ENCODE measurements around the gene PKNOX2. TPM values are rescaled to one million over a fixed set of nuclear protein-coding genes. Genes with fewer than 3 reads are reported as not detected.

PKNOX2 gene
- total RNA-seq, 1 experiment from 2014 or later: 3.7 TPM

DNA sequence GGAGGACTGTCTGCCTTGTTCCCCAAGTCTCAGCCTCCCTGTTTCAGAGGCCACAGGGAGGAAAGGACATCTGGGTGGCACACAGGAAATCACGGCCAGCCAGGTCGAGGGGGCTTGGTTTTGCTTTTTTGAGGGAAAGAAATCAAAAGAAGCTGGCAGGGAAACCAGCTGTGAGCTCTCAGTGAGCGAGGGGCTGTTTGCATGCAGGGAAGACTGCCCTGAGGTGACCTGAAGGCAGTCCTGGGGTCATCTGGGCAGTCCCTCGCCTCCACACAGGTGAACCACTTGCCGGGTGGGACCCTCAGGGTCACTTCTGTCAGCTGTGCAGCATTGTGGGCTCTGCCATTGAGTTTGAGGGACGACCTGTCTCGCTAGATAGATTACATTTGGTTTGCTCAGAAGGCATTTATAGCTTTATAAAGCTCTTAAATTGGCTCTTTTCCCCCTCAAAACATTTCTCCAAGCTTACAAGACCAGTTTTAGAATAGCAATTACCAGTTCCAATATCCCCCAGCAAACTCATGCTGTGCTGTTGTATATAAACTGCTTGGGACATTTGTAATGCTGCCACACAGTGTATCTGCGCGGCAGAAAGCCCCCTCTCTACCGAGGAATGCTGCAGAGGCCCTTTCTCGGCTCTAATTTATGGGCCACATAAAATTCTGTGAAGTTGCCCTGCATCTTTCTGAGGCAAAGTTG lies 28.3 kb downstream of the PKNOX2 start:
- H3K36me3 Mint-ChIP-seq: 0 out of 2 replicates have a peak, but pooled peaks cover 2% of the 10 kb centered on the region
- no peaks in the 10 kb centered on the region; the same call in 1 of the 2 replicates for H3K27me3 Mint-ChIP-seq (ENCODE audit: low read depth)
- TF ChIP-seq IRF2 (CRISPR knock-in tag; IDR thresholded peaks at IDR 0.05; ENCODE audit: borderline replicate concordance, low read depth): no peak
- TF ChIP-seq, protein P1, sequence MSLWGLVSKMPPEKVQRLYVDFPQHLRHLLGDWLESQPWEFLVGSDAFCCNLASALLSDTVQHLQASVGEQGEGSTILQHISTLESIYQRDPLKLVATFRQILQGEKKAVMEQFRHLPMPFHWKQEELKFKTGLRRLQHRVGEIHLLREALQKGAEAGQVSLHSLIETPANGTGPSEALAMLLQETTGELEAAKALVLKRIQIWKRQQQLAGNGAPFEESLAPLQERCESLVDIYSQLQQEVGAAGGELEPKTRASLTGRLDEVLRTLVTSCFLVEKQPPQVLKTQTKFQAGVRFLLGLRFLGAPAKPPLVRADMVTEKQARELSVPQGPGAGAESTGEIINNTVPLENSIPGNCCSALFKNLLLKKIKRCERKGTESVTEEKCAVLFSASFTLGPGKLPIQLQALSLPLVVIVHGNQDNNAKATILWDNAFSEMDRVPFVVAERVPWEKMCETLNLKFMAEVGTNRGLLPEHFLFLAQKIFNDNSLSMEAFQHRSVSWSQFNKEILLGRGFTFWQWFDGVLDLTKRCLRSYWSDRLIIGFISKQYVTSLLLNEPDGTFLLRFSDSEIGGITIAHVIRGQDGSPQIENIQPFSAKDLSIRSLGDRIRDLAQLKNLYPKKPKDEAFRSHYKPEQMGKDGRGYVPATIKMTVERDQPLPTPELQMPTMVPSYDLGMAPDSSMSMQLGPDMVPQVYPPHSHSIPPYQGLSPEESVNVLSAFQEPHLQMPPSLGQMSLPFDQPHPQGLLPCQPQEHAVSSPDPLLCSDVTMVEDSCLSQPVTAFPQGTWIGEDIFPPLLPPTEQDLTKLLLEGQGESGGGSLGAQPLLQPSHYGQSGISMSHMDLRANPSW (CRISPR knock-in tag; conservative IDR thresholded peaks at IDR 0.05; ENCODE audit: low read depth): no peak
- TF ChIP-seq, protein P2, sequence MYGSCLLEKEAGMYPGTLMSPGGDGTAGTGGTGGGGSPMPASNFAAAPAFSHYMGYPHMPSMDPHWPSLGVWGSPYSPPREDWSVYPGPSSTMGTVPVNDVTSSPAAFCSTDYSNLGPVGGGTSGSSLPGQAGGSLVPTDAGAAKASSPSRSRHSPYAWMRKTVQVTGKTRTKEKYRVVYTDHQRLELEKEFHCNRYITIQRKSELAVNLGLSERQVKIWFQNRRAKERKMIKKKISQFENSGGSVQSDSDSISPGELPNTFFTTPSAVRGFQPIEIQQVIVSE (CRISPR knock-in tag; IDR thresholded peaks at IDR 0.05; ENCODE audit: borderline replicate concordance): no peak
- no peak for TF ChIP-seq TP53 (CRISPR knock-in tag; IDR thresholded peaks at IDR 0.05)
- no peak for TF ChIP-seq ELF4 (CRISPR knock-in tag; IDR thresholded peaks at IDR 0.05; ENCODE audit: low read depth)
- no peak for TF ChIP-seq NFE2L1 (CRISPR knock-in tag; IDR thresholded peaks at IDR 0.05)
- TF ChIP-seq CREM (CRISPR knock-in tag; IDR thresholded peaks at IDR 0.05): no peak
- TF ChIP-seq NR1H2 (CRISPR knock-in tag; IDR thresholded peaks at IDR 0.05): no peak
- no peak for TF ChIP-seq ZNF219 (CRISPR knock-in tag; IDR thresholded peaks at IDR 0.05; ENCODE audit: borderline replicate concordance)
- TF ChIP-seq, protein P3, sequence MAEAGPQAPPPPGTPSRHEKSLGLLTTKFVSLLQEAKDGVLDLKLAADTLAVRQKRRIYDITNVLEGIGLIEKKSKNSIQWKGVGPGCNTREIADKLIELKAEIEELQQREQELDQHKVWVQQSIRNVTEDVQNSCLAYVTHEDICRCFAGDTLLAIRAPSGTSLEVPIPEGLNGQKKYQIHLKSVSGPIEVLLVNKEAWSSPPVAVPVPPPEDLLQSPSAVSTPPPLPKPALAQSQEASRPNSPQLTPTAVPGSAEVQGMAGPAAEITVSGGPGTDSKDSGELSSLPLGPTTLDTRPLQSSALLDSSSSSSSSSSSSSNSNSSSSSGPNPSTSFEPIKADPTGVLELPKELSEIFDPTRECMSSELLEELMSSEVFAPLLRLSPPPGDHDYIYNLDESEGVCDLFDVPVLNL (CRISPR knock-in tag; IDR thresholded peaks at IDR 0.05; ENCODE audit: borderline replicate concordance, low read depth): no peak
- TF ChIP-seq, protein P4, sequence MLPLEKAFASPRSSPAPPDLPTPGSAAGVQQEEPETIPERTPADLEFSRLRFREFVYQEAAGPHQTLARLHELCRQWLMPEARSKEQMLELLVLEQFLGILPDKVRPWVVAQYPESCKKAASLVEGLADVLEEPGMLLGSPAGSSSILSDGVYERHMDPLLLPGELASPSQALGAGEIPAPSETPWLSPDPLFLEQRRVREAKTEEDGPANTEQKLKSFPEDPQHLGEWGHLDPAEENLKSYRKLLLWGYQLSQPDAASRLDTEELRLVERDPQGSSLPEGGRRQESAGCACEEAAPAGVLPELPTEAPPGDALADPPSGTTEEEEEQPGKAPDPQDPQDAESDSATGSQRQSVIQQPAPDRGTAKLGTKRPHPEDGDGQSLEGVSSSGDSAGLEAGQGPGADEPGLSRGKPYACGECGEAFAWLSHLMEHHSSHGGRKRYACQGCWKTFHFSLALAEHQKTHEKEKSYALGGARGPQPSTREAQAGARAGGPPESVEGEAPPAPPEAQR (CRISPR knock-in tag; IDR thresholded peaks at IDR 0.05): no peak
- TF ChIP-seq, protein P5, sequence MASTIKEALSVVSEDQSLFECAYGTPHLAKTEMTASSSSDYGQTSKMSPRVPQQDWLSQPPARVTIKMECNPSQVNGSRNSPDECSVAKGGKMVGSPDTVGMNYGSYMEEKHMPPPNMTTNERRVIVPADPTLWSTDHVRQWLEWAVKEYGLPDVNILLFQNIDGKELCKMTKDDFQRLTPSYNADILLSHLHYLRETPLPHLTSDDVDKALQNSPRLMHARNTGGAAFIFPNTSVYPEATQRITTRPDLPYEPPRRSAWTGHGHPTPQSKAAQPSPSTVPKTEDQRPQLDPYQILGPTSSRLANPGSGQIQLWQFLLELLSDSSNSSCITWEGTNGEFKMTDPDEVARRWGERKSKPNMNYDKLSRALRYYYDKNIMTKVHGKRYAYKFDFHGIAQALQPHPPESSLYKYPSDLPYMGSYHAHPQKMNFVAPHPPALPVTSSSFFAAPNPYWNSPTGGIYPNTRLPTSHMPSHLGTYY (CRISPR knock-in tag; IDR thresholded peaks at IDR 0.05): no peak
- no peak for TF ChIP-seq TEAD1 (CRISPR knock-in tag; IDR thresholded peaks at IDR 0.05)
- no peak for TF ChIP-seq RELA (CRISPR knock-in tag; IDR thresholded peaks at IDR 0.05; ENCODE audit: borderline replicate concordance)
- TF ChIP-seq JAZF1 (CRISPR knock-in tag; IDR thresholded peaks at IDR 0.05): no peak
- TF ChIP-seq SOX15 (CRISPR knock-in tag; IDR thresholded peaks at IDR 0.05): no peak
- TF ChIP-seq, protein P6, sequence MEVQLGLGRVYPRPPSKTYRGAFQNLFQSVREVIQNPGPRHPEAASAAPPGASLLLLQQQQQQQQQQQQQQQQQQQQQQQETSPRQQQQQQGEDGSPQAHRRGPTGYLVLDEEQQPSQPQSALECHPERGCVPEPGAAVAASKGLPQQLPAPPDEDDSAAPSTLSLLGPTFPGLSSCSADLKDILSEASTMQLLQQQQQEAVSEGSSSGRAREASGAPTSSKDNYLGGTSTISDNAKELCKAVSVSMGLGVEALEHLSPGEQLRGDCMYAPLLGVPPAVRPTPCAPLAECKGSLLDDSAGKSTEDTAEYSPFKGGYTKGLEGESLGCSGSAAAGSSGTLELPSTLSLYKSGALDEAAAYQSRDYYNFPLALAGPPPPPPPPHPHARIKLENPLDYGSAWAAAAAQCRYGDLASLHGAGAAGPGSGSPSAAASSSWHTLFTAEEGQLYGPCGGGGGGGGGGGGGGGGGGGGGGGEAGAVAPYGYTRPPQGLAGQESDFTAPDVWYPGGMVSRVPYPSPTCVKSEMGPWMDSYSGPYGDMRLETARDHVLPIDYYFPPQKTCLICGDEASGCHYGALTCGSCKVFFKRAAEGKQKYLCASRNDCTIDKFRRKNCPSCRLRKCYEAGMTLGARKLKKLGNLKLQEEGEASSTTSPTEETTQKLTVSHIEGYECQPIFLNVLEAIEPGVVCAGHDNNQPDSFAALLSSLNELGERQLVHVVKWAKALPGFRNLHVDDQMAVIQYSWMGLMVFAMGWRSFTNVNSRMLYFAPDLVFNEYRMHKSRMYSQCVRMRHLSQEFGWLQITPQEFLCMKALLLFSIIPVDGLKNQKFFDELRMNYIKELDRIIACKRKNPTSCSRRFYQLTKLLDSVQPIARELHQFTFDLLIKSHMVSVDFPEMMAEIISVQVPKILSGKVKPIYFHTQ (CRISPR knock-in tag; IDR thresholded peaks at IDR 0.05): no peak
- TF ChIP-seq ESRRA (CRISPR knock-in tag; IDR thresholded peaks at IDR 0.05; ENCODE audit: borderline replicate concordance): no peak
- no peak for TF ChIP-seq EMX1 (CRISPR knock-in tag; IDR thresholded peaks at IDR 0.05)
- ATAC-seq (no peak), DNase-seq (ENCODE audit: low spot score) (no peak)
- H3K27ac Mint-ChIP-seq: no peak overlapping the region
- H3K4me1 Mint-ChIP-seq: peaks cover 24% of the 10 kb centered on the region
- ChIA-PET CTCF (interaction anchor here (0.7 to 1.9 kb wide), 6 partner anchors 8 to 237 kb away, joined by 3 to 8 read pairs (median 3); no protein-coding TSS in a partner anchor), POLR2A (no interaction called here)
- no peak overlapping the region for H3K4me3 Mint-ChIP-seq
- H3K9me3 Mint-ChIP-seq: peaks cover 12% of the 10 kb centered on the region

Measured in WTC11 (cell line).